Psoas muscle (tissue), 8 donors: ENCODE data around the gene IGFBPL1. TPM values are rescaled to one million over a fixed set of nuclear protein-coding genes. Genes with fewer than 3 reads are reported as not detected.

ENCODE experiments used
- ATAC-seq, 4 donors: fragments of 200-7000 bp; cut with Tn5 transposase; one replicate each; pipeline ENCODE4 v1.9.1; 2020; ENCODE audit warnings: moderate library complexity in 3 of 4, mild to moderate bottlenecking in 2 of 4
- DNase-seq, 2 donors: peaks; one replicate each; pipeline ENCODE4 v3.0.0-alpha.2; 2020
- H3K27ac ChIP-seq: fragments of 200-600 bp; one replicate; pipeline ENCODE4 v1.8.0; 2022
- H3K27me3 ChIP-seq, 3 donors: fragments of 200-600 bp in 1 of 3; one replicate each; pipeline versions ENCODE4 v1.6.1 to v1.8.0; 2013 to 2022; ENCODE audit warnings: low read length in 2 of 3, mild to moderate bottlenecking in 2 of 3, moderate library complexity in 1 of 3; ENCODE audit not compliant: insufficient read depth in 3 of 3
- H3K36me3 ChIP-seq, 2 donors: fragments of 200-600 bp in 1 of 2; one replicate each; pipeline versions ENCODE4 v1.6.1 to v1.8.0; 2013 to 2022; ENCODE audit warnings: low read depth in 1 of 2, mild to moderate bottlenecking in 1 of 2, moderate library complexity in 1 of 2; ENCODE audit not compliant: insufficient read depth in 1 of 2
- H3K4me1 ChIP-seq: fragments of 200-600 bp; one replicate; pipeline ENCODE4 v1.8.0; 2022
- H3K4me3 ChIP-seq: fragments of 200-600 bp; one replicate; pipeline ENCODE4 v1.8.0; 2022; ENCODE audit warnings: mild to moderate bottlenecking
- H3K9me3 ChIP-seq: fragments of 200-600 bp; one replicate; pipeline ENCODE4 v1.8.0; 2022
- WGBS, 3 donors: extraction: QIAGEN DNeasy Blood & Tissue Kit; methylation state at CpG; one replicate each; pipeline versions ENCODE4 v1.1.6 to v1.1.7; 2013; 5-methylcytosine and 5-hydroxymethylcytosine counted together
- intact Hi-C, 2 donors: fragments of 100-400 bp; cut with DNase I; formaldehyde crosslinking; loops; one replicate each; pipeline versions ENCODE4 v1.11.0 to v1.14.2; 2022
- polyA plus RNA-seq, 3 donors: library from polyadenylated mRNA; stranded (reverse); fragments of 200-250 nt; gene quantifications; one replicate each; pipeline ENCODE4 v1.2.3, GENCODE V29; 2013
- total RNA-seq, 4 donors: library from RNA; stranded (reverse); fragmentation: NEBNext Ultra II Directional in 2 of 4; extraction: Animal tissue kit (Norgen Biotek cat#: 25700) in 2 of 4; gene quantifications; one replicate each; pipeline versions ENCODE4 v1.2.1 to v1.2.4, GENCODE V29; 2021 to 2023
- TF ChIP-seq, protein P1 (sequence below): fragments of 200-600 bp; IDR thresholded peaks from one replicate; pipeline ENCODE4 v1.8.0; 2022; ENCODE audit warnings: antibody characterized with exemption
- donor health status: healthy with polysubstance abuse.
- donor health status: DM: no; HTN: no; CAD: no; lungs with moderate emphysema.
- donor health status: Bipolar disorder and iron deficiency.
- donor health status: healthy.
- donor health status: DM: yes; HTN: yes; CAD: no.
- donor health status: DM: no; HTN: no; CAD: no.
- donor health status: DM: no; HTN: no; CAD: no.
- donor health status: DM: yes; HTN: yes; CAD: no.

IGFBPL1 gene
- total and polyA plus RNA-seq, 7 donors, result 0.10 to 0.51 (median 0.42) TPM; not detected in 4

- DNase-seq, result no peak
- H3K4me1 ChIP-seq, result no peaks in the 10 kb centered on the region
- peaks cover 0 to 2% (median 0%) of the 10 kb centered on the region in 3 donors for H3K27me3 ChIP-seq
- H3K9me3 ChIP-seq, result no peaks in the 10 kb centered on the region
- no peaks in the 10 kb centered on the region for H3K36me3 ChIP-seq
- TF ChIP-seq, protein P1, sequence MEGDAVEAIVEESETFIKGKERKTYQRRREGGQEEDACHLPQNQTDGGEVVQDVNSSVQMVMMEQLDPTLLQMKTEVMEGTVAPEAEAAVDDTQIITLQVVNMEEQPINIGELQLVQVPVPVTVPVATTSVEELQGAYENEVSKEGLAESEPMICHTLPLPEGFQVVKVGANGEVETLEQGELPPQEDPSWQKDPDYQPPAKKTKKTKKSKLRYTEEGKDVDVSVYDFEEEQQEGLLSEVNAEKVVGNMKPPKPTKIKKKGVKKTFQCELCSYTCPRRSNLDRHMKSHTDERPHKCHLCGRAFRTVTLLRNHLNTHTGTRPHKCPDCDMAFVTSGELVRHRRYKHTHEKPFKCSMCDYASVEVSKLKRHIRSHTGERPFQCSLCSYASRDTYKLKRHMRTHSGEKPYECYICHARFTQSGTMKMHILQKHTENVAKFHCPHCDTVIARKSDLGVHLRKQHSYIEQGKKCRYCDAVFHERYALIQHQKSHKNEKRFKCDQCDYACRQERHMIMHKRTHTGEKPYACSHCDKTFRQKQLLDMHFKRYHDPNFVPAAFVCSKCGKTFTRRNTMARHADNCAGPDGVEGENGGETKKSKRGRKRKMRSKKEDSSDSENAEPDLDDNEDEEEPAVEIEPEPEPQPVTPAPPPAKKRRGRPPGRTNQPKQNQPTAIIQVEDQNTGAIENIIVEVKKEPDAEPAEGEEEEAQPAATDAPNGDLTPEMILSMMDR, result no peak
- no peak overlapping the region for H3K27ac ChIP-seq
- intact Hi-C loops, result no loop called here
- 53 to 61% (median 53%) methylated on average over 3 of the region's 3 CpGs for WGBS, 3 donors
- H3K4me3 ChIP-seq, result no peak overlapping the region
- ATAC-seq, result no peak
Observed at GRCh38 chr9:38439291-38439915, 15.1 kb upstream of the IGFBPL1 start.

- Histone ChIP-seq H3K9me3 (no peaks in the 10 kb centered on the region), H3K36me3 (no peaks in the 10 kb centered on the region), H3K27me3 (peaks cover 0 to 2% (median 0%) of the 10 kb centered on the region in 3 donors), H3K27ac (no peak overlapping the region), H3K4me1 (no peaks in the 10 kb centered on the region), H3K4me3 (no peak overlapping the region)
- TF ChIP-seq, protein P1, result no peak
- DNase-seq (no peak), ATAC-seq (no peak)
- intact Hi-C loops, result no loop called here
- 83 to 86% (median 83%) methylated on average over 11 of the region's 11 CpGs for WGBS, 3 donors
Observed at GRCh38 chr9:38437193-38437823, 13.1 kb upstream of the IGFBPL1 start.

DNA sequence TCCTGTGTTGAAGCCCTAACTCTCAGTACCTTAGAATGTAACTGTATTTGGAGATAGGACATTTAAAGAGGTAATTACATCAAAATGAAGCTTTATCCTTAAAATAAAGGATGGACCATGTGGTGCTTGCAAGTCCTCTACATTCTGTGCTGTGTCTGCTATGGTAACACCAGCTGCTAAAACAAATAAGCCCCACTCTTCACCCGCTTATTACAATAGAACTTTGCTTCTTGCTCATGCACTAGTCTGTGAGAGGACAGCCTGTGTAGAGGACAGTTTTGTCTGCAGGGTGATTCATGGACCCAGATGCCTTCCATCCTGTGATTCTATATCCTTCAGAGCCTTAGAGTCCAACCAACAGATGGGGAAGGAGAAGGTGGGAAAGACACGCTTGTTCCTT is 12.5 kb upstream of the IGFBPL1 start:
- ATAC-seq (no peak), DNase-seq (no peak)
- Histone ChIP-seq H3K9me3 (no peaks in the 10 kb centered on the region), H3K36me3 (no peaks in the 10 kb centered on the region), H3K27ac (no peak overlapping the region), H3K27me3 (peaks cover 0 to 2% (median 0%) of the 10 kb centered on the region in 3 donors), H3K4me3 (no peak overlapping the region), H3K4me1 (no peaks in the 10 kb centered on the region)
- TF ChIP-seq, protein P1, result no peak
- intact Hi-C loops, result no loop called here
- 90 to 95% (median 94%) methylated on average over 2 of the region's 2 CpGs for WGBS, 3 donors

DNA sequence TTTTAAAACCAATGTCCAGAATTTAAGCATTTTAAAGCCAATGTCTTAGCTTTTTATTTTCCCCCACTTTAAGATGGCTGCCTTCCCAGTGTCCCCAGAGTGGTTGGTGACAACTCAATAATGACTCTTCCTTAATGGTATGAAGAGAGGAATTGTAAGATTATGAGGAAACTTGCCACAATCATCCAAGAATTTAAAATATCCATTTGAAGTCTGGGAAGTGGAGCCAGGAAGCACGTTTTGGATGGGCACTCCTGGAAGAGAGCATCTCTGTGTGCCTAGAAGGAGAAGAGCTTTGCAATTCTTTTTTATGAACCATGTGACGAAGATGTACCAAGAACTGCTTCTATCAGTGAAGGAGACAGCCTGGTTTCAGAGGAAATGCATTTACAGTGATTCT is 11.3 kb upstream of the IGFBPL1 start:
- Histone ChIP-seq H3K27ac (no peak overlapping the region), H3K36me3 (no peaks in the 10 kb centered on the region), H3K27me3 (peaks cover 0 to 2% (median 0%) of the 10 kb centered on the region in 3 donors), H3K9me3 (no peaks in the 10 kb centered on the region), H3K4me3 (no peak overlapping the region), H3K4me1 (no peaks in the 10 kb centered on the region)
- 54 to 77% (median 62%) methylated on average over 2 of the region's 2 CpGs for WGBS, 3 donors
- intact Hi-C loops, result no loop called here
- ATAC-seq (no peak), DNase-seq (no peak)
- TF ChIP-seq, protein P1, result no peak
